Stimulated activated CD8-positive, alpha-beta memory T cell treated with anti-CD3 and anti-CD28 coated beads, Interleukin-15, amount 100 ng/mL, for 4 hours (primary cell): ENCODE measurements around the gene HOXA10.

Source experiments
- DNase-seq, 2 donors: peaks; one replicate each; pipeline ENCODE4 v3.0.0-alpha.2; 2020; ENCODE audit warnings: low read depth in 2 of 2

HOXA10 gene

GRCh38 chr7:27146491-27147198, 27.5 kb downstream of the HOXA10 start:
- no peak for DNase-seq

DNA sequence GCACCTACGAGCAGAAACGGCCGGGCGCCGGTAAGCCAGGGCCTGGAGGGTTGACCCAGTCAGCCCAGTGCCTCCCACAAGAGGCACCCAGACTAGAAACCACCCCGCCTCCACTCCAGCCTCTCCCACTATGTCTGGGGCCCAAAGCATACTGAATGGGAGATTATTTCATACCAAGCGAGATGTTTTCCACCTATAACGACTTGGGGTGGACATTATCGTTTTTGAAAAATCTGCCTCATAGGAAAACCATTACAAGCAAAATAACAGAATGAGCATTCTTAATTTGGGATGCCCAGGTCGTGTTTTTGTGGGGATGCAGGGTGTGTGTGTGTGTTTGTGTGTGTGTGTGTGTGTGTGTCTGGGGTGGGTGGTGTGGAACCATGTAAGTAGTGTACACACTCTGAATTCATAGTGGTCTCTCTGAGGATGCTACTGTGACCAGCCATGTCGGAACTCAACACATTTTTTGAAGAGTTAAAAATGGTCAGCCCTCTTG, 28.2 kb downstream of the HOXA10 start:
- DNase-seq, result no peak

DNA sequence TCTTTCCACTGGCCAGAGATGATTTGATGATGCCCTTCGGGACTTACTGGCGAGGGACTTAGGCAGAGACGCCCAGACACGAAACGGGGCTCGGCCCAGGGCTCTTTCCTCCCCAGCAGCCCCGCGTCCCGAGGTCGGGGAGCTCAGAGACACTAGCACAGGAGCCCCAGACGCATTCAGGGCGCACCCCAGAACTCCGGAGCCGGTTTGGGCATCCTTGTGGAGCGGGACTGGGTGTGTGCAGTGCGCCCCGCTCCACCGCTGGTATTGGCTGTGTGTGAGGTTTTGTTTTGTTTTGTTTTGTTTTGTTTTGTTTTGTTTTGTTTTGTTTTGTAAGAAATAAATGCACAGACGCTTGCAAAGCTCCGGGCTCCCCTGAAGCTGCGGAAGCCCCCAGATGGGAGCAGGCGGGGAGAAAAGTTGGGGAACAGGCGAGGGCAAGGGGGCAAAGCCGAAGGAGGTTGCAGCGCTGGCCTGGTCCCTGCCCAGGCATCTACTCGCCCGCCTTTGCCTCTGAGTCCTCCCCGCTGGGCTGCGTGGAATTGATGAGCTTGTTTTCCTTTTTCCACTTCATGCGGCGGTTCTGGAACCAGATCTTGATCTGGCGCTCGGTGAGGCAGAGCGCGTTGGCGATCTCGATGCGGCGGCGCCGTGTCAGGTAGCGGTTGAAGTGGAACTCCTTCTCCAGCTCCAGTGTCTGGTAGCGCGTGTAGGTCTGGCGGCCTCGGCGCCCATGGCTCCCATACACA, 28.8 kb downstream of the HOXA10 start:
- DNase-seq, result no peak

GRCh38 chr7:27144781-27145164, 29.3 kb downstream of the HOXA10 start:
- DNase-seq, result no peak

DNA sequence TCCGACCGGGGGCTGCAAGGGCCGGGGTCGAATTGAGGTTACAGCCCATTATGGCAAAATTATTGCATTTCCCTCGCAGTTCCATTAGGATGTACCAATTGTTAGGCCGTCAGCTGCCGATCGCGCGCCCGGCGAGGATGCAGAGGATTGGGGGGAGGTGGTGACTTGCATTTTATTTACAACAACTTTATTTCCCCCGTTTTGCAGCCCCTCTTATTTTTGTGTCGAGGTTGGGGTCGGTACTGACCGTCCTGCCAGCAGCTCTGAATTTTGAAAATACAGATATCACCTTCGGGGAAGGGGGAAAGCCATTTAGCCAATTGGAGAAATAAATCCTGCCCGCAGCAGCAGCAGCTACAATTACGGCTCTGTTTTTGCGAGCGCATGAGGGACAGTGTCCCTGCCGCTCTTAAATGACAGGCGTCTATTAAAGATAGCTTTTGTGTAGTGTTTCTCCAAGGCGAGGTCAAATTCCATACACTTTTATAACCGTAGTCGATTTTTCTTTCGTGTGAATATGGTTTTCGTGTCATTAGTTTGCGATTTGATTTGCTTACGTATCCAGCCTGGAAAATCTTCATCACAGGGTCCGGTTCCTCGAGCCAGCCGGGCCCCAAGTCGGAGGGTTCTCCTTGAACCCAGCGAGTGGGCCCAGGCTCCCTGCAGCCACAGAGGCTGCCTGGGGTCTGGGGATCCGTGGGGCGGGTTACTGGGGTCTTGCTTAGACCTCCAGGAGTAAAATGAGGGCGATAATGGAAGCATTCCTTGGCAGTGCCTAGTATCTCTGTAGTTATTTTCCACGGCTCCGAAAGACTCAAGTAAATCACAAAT, 30.0 kb downstream of the HOXA10 start:
- no peak for DNase-seq

DNA sequence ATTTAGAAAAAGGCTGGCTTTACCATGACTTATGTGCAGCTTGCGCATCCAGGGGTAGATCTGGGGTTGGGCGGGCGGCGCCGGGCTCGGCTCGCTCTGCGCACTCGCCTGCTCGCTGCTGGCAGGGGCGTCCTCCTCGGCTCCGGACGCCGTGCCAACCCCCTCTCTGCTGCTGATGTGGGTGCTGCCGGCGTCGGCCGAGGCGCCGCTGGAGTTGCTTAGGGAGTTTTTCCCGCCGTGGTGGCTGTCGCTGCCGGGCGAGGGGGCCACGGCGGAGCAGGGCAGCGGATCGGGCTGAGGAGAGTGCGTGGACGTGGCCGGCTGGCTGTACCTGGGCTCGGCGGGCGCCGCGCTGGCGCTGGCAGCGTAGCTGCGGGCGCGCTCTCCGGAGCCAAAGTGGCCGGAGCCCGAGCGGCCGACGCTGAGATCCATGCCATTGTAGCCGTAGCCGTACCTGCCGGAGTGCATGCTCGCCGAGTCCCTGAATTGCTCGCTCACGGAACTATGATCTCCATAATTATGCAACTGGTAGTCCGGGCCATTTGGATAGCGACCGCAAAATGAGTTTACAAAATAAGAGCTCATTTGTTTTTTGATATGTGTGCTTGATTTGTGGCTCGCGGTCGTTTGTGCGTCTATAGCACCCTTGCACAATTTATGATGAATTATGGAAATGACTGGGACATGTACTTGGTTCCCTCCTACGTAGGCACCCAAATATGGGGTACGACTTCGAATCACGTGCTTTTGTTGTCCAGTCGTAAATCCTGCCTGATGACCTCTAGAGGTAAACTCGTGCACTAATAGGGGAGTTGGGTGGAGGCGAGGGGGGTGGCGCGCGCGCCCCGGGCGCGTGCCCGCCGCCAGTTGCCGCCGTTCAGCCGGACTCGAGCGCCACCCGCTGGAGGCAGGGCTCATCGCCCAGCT, 30.8 kb downstream of the HOXA10 start, which contains the start of gene HOXA5:
Gene HOXA5 (minus strand): TSS at position 659 of the 927 bp plus-strand sequence. CDS start 74 bp downstream, at position 585.
- no peak for DNase-seq

- DNase-seq, result no peak
Observed at GRCh38 chr7:27142580-27143022, 31.5 kb downstream of the HOXA10 start.

DNA sequence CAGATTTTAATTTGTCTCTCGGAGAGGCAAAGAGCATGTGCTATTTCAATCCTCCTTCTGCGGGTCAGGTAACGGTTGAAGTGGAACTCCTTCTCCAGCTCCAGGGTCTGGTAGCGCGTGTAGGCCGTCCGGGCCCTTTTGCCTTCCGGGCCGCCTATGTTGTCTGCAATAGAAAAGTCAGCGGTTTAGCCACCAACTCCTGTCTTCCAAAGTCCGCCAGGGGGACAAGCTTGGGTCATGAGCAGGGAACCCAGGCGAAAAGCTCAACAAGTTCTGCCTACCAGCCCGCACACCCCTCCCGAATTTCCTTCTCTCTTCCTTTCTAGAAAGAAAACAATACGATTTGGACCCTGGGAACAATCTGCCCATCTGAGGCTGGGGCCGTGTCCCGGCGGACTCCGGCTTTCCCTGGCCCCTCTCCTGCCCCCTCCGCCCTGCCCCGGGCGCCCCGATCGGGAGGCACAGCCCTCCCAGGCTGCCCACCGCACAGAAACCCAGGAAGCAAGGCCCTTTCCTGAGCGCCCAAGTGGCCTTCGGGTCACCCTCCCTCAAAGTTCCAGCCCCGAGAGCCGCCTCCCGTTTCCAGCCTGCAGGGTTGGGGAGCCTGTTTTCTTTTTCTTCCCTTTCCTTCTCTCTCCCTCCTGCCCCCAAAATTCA, 32.1 kb downstream of the HOXA10 start:
- no peak for DNase-seq

- no peak for DNase-seq
Observed at GRCh38 chr7:27141137-27141922, 32.8 kb downstream of the HOXA10 start.

DNA sequence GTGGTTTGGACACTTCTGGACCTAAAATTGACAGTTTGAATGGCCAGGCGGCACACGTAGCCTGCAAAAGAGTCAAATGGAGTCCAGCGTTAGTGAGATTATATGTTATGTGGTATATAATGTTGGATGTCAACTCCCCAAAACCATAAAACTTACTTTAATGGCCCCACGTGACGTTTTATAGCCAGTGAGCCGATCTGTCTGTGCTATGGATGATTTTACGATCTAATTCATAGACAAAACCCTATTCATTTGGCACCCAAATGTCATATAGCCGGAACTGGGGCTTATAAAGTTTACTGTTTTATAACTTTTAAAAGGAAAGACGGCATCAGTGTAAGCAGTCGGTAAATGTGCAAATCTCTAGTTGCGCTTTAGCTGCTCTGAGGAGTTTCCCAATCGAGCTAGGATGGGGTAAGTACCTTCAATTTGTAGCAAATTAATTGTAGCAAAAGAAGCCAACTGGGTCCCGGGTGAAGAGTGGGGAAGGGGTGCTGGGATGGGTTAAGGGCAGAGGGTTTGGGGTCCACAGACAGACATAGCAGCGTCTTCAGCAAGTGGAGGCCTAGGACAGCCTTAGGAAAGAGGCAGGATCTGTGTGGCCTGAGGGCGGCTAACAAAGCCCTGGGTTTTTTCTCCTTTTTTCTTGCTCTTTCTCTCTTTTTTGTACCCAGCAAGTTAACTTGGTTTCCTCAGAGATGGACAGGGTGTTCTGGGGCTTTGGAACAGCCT, 33.8 kb downstream of the HOXA10 start:
- DNase-seq, result no peak

- DNase-seq, result no peak
Observed at GRCh38 chr7:27139334-27140125, 34.6 kb downstream of the HOXA10 start.

DNA sequence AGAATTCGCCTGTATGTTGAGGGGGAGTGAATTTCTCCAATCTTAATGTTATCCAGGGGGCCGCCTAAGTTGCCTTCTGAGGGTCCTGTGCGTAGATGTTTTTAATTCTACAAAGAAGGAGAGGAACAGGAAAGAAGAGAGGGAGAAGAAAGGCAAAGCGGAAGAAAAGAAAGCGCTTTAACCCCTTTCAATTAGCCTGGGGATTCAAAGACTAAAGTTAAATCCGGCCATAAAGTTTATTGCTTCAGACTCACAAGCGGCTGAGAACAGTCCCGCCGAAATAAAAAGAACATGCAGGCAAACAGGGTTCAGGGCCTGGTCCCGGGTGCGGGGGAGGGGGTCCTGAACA, 35.2 kb downstream of the HOXA10 start:
- DNase-seq, result no peak

- no peak for DNase-seq
Observed at GRCh38 chr7:27138472-27138871, 35.6 kb downstream of the HOXA10 start.

- no peak for DNase-seq
Observed at GRCh38 chr7:27137640-27138315, 36.3 kb downstream of the HOXA10 start.

- DNase-seq, result no peak
Observed at GRCh38 chr7:27134392-27134791, 39.7 kb downstream of the HOXA10 start.

DNA sequence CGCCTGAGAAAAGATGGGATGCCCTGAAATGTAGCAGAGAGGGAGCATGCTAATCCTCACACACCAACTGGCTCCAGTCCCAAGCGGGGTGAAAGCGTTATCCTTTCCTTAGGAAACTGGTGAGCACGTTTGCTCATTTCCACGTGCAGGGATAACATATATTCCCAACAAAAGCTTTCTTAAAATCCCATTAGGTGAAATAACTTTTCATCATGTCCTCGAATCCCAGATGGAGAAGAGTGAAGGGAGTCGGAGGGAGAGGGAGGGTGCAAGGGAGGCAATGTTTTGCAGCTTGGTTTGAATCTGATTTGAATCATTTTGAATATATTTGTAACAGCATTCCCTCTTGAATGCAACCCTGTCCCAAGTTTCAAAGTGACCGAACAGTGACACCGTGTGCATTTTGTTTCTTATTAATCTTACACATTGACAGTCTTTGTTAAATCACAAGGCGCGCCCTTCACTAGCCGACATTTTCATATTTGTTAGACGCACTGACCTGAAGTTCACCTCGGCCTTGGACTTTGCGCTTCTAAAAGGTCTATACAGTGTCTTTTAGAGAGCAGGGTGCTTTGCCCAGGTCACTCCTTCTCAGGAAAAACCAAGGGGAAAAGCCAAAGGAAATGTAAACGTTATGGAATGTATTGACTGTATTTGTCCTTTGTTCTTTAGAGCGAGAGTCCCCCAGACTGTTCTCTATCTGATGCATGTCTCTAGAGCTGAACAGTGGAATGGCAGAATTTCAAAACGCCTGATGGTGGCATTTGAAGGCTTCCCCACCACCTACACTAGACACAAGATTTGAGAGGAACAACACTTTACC, 40.5 kb downstream of the HOXA10 start:
- no peak for DNase-seq

DNA sequence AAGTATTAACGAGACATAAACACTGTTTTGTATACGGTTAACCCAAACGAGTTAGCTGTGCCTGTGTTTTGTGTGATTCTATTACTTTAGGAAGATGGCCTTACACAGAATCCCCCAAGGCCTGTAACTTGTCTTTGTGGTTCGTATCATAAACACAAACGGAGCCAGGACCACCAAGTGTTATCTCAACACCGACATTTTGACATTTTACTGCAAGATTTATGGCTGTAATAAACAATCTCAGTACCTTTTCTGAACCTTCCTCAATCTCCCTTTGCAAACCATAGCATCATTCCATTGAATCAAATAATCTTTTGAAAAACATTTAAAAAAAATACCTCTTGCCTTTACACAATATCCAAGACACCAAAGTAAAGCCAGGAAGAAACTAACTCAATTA, 41.1 kb downstream of the HOXA10 start:
- DNase-seq, result no peak
